ENCODE results near the gene HPGDS. TPM values are rescaled to one million over a fixed set of nuclear protein-coding genes. Genes with fewer than 3 reads are reported as not detected.

HPGDS gene
- polyA plus RNA-seq, 1 donor (not counting 4 experiments of a cell fraction or from before 2014, with no cell fraction given), result not detected

DNA sequence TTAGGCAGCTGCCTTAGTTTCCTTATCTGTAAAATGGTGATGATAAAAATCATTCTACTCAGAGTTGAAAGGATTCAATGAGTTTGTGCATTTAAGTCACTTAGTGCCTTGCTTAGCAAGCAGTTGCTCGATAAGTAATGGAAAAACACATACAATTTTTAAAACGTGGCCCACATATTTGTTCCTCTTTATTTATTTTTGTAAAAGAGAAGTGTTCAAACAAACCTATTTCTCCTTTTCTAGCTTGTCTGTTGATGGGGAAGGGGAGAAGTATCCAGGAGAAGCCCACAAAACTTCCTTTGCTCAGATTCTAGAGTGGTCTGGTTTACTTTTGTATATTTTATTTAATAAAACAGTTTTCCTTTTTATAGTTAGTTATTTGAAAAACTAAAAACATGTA, 3.3 kb upstream of the HPGDS start:
- H3K27me3 ChIP-seq (ENCODE audit: control insufficient read depth, extremely low read depth, insufficient read depth, low read length), result no peaks in the 10 kb centered on the region
- FAIRE-seq (no peak), DNase-seq (ENCODE audit: low read depth, low spot score) (no peak)
- no peak overlapping the region for H3K4me2 ChIP-seq (ENCODE audit: control insufficient read depth, extremely low read depth, insufficient read depth, low read depth, low read length)
- H3K9ac ChIP-seq (ENCODE audit: control insufficient read depth, extremely low read depth, insufficient read depth, low read length), result no peak overlapping the region
- TF ChIP-seq, protein P1, sequence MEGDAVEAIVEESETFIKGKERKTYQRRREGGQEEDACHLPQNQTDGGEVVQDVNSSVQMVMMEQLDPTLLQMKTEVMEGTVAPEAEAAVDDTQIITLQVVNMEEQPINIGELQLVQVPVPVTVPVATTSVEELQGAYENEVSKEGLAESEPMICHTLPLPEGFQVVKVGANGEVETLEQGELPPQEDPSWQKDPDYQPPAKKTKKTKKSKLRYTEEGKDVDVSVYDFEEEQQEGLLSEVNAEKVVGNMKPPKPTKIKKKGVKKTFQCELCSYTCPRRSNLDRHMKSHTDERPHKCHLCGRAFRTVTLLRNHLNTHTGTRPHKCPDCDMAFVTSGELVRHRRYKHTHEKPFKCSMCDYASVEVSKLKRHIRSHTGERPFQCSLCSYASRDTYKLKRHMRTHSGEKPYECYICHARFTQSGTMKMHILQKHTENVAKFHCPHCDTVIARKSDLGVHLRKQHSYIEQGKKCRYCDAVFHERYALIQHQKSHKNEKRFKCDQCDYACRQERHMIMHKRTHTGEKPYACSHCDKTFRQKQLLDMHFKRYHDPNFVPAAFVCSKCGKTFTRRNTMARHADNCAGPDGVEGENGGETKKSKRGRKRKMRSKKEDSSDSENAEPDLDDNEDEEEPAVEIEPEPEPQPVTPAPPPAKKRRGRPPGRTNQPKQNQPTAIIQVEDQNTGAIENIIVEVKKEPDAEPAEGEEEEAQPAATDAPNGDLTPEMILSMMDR (optimal IDR thresholded peaks at IDR 0.05 in 1 of 3, IDR thresholded peaks at IDR 0.05 in 1 of 3, conservative IDR thresholded peaks at IDR 0.05 in 1 of 3; ENCODE audit: extremely low read depth in 1 of 3, insufficient read depth in 2 of 3, low read length in 3 of 3), result no peak
- no peak for TF ChIP-seq EZH2 (IDR thresholded peaks at IDR 0.05; ENCODE audit: low read length)
- dilution Hi-C loops (cut with MboI; ENCODE audit: extremely low pct_ligation_motif_present, low sequenced_read_pairs), result no loop called here
- no peak overlapping the region for H2AFZ ChIP-seq (ENCODE audit: control insufficient read depth, low read length)
- no peaks in the 10 kb centered on the region for H3K9me1 ChIP-seq (ENCODE audit: control insufficient read depth, extremely low read depth, insufficient read depth, low read length)
- no peaks in the 10 kb centered on the region for H3K79me2 ChIP-seq (ENCODE audit: control insufficient read depth, insufficient read depth, low read length)
- no peaks in the 10 kb centered on the region for H3K4me1 ChIP-seq (ENCODE audit: control insufficient read depth, extremely low read depth, insufficient read depth, low read length)
- no peak overlapping the region for H3K4me3 ChIP-seq (ENCODE audit: control insufficient read depth in 2 of 3, extremely low read depth in 1 of 3, insufficient read depth in 2 of 3, low read depth in 1 of 3, low read length in 3 of 3)
- no peaks in the 10 kb centered on the region for H3K36me3 ChIP-seq (ENCODE audit: control insufficient read depth in 2 of 2, extremely low read depth in 1 of 2, insufficient read depth in 2 of 2, low read length in 2 of 2)
- H4K20me1 ChIP-seq (ENCODE audit: control insufficient read depth, extremely low read depth, insufficient read depth, low read length), result no peaks in the 10 kb centered on the region
- no peak overlapping the region for H3K27ac ChIP-seq (ENCODE audit: control insufficient read depth, insufficient read depth, low read length)
- H3K9me3 ChIP-seq (ENCODE audit: control insufficient read depth, low read depth, low read length), result no peaks in the 10 kb centered on the region

DNA sequence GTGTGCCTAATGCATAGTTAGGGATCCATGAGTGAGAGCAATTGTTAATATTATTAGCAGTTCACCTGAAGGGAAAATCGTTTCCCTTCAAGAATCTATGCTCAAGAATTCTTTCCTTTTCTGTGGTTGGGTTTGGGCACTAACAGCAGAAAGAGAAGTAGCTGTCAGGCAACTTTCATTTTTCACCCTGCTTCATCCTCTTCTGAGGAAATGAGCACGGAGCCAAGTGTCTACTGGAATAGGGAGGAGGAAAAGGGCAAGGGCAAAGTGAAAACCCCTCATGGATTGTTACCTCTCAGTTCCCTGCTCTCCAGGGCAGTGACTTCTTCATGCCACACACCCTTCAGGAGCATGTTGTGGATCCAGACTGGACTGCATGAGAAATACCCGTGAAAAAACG, 2.6 kb upstream of the HPGDS start:
- no peaks in the 10 kb centered on the region for H3K36me3 ChIP-seq (ENCODE audit: control insufficient read depth in 2 of 2, extremely low read depth in 1 of 2, insufficient read depth in 2 of 2, low read length in 2 of 2)
- H3K9me3 ChIP-seq (ENCODE audit: control insufficient read depth, low read depth, low read length), result no peaks in the 10 kb centered on the region
- no peak overlapping the region for H3K27ac ChIP-seq (ENCODE audit: control insufficient read depth, insufficient read depth, low read length)
- no peak for TF ChIP-seq EZH2 (IDR thresholded peaks at IDR 0.05; ENCODE audit: low read length)
- TF ChIP-seq, protein P1 (optimal IDR thresholded peaks at IDR 0.05 in 1 of 3, IDR thresholded peaks at IDR 0.05 in 1 of 3, conservative IDR thresholded peaks at IDR 0.05 in 1 of 3; ENCODE audit: extremely low read depth in 1 of 3, insufficient read depth in 2 of 3, low read length in 3 of 3), result no peak
- FAIRE-seq (no peak), DNase-seq (ENCODE audit: low read depth, low spot score) (no peak)
- H3K4me1 ChIP-seq (ENCODE audit: control insufficient read depth, extremely low read depth, insufficient read depth, low read length), result no peaks in the 10 kb centered on the region
- no peaks in the 10 kb centered on the region for H3K79me2 ChIP-seq (ENCODE audit: control insufficient read depth, insufficient read depth, low read length)
- no peak overlapping the region for H3K4me3 ChIP-seq (ENCODE audit: control insufficient read depth in 2 of 3, extremely low read depth in 1 of 3, insufficient read depth in 2 of 3, low read depth in 1 of 3, low read length in 3 of 3)
- H3K9ac ChIP-seq (ENCODE audit: control insufficient read depth, extremely low read depth, insufficient read depth, low read length), result no peak overlapping the region
- dilution Hi-C loops (cut with MboI; ENCODE audit: extremely low pct_ligation_motif_present, low sequenced_read_pairs), result no loop called here
- H4K20me1 ChIP-seq (ENCODE audit: control insufficient read depth, extremely low read depth, insufficient read depth, low read length), result no peaks in the 10 kb centered on the region
- H3K9me1 ChIP-seq (ENCODE audit: control insufficient read depth, extremely low read depth, insufficient read depth, low read length), result no peaks in the 10 kb centered on the region
- H3K4me2 ChIP-seq (ENCODE audit: control insufficient read depth, extremely low read depth, insufficient read depth, low read depth, low read length), result no peak overlapping the region
- H2AFZ ChIP-seq (ENCODE audit: control insufficient read depth, low read length), result no peak overlapping the region
- H3K27me3 ChIP-seq (ENCODE audit: control insufficient read depth, extremely low read depth, insufficient read depth, low read length), result no peaks in the 10 kb centered on the region

Data from keratinocyte (primary cell).